GM10847 (cell line): ENCODE results near the gene OLFML2A.

Experiments used
- POLR2A ChIP-seq: IDR thresholded peaks from 2 replicates; pipeline ENCODE4 v1.6.1; 2011; ENCODE audit not compliant: insufficient read length; ENCODE audit errors: extremely low read depth

OLFML2A gene

GRCh38 chr9:124799274-124800006 lies 22.5 kb downstream of the OLFML2A start:
- TF ChIP-seq POLR2A: no peak

DNA sequence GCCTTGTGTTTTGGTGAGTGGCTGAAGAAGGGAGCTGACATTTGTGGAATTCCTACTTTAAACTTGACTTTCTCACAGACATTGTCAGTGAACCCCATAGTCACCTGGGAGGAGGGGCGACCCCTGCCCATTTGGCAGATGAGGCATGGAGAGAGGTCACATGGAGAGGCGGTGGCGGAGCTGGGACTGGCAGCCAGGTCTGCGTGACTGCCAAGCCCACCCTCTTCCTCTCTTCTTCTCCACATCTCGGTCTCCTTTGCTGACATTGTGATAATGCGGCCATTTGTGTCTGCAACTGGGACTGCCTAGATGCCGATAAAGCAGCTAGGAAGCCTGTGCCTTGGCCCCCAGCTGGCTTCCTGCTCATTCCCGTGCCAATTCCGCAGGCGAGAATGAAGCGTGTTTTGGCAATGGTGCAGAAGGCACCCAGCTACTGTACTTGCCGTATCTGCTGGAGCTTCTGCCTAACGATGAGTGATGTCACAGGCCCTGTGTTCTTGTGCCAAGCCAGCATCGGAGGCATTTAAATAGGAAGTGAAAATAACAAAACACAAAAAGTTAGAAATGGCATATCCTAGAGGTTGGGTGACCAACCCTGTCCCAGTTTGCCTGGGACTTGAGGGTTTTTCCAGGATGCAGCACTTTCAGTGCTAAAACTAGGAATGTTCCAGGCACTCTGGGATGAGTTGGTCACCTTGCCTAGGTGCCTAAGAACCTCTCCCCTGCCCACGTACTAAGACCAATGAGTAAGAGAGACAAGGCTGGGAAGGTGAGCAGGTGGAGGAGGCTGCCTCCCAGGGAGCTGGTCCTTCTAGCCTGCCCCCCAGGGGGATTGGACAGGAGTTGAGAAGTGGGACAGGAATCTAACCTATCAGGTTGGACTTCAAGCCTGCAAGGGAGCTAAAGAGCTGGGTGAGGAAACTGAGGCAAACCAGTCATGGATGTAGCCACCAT lies 23.6 kb downstream of the OLFML2A start:
- TF ChIP-seq POLR2A: no peak

GRCh38 chr9:124801356-124801755 lies 24.4 kb downstream of the OLFML2A start:
- no peak for TF ChIP-seq POLR2A

DNA sequence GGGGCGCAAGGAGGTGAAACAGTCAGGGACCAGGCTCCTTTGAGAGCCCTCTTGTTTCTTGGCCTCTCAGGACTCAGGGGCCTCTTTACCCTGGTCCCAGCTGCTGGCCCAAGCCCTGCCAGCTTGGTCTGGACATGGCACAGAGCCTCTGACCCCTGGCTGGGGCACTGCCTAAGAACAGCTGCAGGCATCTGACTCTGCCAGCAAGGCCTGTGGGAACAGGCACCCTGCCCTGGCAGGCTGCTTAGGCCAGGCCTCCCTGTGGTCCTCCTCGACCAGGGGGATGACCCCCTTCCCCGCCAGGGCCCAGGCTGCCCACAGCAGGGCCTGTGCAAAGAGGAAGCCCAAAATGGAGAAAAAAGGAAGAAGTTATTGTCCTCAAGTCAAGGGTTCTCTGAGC lies 25.5 kb downstream of the OLFML2A start:
- TF ChIP-seq POLR2A: no peak

DNA sequence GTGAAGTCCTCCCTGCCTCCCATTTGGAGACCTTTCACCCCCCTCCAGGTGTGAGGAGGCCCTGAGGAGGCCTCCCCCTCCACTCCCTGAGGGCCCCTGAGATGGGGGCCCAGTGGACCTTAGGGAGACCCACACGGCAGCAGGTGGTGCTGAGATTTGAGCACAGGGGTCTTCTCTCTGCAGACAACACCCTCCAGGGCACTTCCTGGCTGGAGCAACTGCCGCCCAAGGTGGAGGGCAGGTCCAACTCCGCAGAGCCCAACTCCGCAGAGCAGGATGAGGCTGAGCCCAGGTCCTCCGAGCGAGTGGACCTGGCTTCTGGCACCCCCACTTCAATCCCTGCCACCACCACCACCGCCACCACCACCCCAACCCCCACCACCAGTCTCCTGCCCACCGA lies 27.0 kb downstream of the OLFML2A start:
- TF ChIP-seq POLR2A: no peak

- TF ChIP-seq POLR2A: no peak
These were observed 28.3 kb downstream of the OLFML2A start for GRCh38 chr9:124805186-124805585.

GRCh38 chr9:124808246-124808956 lies 31.5 kb downstream of the OLFML2A start:
- no peak for TF ChIP-seq POLR2A

- TF ChIP-seq POLR2A: no peak
These were observed 32.3 kb downstream of the OLFML2A start for GRCh38 chr9:124809211-124809610.

GRCh38 chr9:124809741-124810500 lies 33.0 kb downstream of the OLFML2A start:
- no peak for TF ChIP-seq POLR2A

DNA sequence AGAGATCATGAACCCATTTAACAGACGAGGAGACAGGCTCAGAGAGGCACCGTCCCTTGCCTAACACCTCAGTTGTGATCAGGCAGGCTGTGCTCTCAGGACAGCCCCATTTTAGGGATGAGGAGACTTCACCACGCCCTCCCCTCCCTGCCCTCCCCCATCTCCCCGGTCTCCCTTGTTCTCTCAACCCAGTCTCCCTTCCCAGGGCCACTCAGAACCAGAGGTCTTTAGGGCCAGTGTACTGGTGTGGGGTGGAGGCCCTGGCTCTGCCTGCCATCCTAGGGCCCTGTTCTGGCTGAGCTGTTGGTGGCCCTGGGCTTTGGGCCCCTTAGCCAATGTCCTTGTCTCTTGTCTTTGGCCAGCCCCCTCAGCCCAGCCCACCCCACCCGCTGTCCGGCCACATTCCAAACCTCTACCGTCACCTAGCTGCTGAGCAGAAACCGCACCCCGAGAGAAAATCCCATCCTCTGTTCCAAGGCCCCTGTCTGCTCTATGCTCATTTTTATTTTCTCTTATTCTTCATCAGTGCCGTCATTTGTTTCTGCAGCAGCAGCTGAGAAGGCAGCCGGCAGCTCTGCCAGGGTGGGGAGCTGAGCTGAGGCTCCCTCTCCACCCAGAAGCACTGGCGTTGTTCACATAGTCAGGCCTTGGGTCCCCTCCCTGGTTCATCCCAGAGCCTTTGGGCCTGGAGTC lies 33.9 kb downstream of the OLFML2A start:
- no peak for TF ChIP-seq POLR2A

DNA sequence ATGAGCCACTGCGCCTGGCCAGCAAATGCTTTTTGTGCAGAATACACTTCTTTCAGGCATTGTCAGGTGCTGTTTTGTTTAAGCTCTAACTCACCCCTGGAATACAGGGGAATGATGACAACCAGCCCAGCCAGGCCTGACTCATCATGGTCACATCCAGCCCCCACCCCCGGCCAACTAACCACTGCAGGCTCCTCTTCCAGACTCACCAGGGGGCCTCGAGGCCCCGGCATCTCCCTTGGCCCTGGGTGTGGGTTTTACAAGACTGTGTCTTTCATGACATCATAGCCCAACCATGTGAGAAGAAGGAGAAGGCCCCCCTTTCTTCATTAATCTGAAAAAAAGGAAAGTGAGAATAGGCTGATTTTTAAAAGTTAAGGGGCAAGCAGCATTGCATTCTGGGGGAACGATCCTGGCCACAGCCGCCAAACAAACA lies 35.5 kb downstream of the OLFML2A start:
- TF ChIP-seq POLR2A: no peak

GRCh38 chr9:124813041-124813440 lies 36.1 kb downstream of the OLFML2A start:
- no peak for TF ChIP-seq POLR2A

DNA sequence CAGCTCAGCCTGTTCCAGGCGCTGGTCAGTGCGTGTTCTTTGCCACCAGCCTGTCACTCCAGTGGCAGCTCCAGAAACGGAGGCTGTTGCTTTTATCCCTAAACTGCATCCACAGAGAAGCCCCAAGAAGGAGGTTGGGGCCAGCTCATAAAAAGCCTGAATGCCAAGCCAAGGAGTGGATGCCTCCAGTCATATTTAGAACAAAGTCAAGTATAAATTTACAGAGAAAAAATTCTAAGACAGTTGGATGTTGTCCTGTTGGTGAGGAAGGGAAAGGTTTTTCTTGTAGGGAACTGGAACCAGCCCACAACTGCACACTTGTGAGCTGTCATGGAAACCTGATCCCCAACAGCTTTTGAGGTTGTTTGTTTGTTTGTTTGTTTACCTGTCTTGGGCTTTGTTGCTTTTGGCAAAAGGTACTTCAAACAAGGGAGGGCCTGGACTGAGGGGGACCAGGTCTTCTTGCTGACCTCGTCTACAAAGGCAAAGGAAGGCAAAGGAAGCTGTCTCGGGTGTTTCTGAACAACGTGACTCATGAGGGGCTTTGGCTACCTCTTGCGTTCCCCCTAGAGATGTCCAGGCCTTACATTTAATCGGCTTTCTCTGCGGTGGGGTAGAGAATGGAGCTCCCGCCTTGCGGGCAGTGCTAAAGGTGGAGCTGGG lies 36.7 kb downstream of the OLFML2A start:
- TF ChIP-seq POLR2A: no peak

GRCh38 chr9:124814164-124814535 lies 37.2 kb downstream of the OLFML2A start:
- no peak for TF ChIP-seq POLR2A
